HS-5 (cell line): ENCODE measurements around the gene OSBP2.
A peak's percentile ranks its signal among the peaks of the same experiment; 100 is the strongest.
"Not testable (repeated sequence)": the region's sequence is repeated elsewhere in the genome, so short reads cannot be mapped to it uniquely, and the experiment has no call there.

Source experiments
- DNase-seq: peaks from one replicate; pipeline ENCODE4 v3.0.0-alpha.2; 2012; ENCODE audit warnings: low read depth

The OSBP2 gene

GRCh38 chr22:30694640-30695350 is at the start of gene OSBP2:
OSBP2 (plus strand) TSS chr22:30694874; CDS start chr22:30694910, 36 bp downstream.
- no peak for DNase-seq

GRCh38 chr22:30646518-30647160 is 48.0 kb upstream of the OSBP2 start:
- no peak for DNase-seq

GRCh38 chr22:30647536-30647935 is 47.1 kb upstream of the OSBP2 start:
- DNase-seq: no peak

GRCh38 chr22:30648825-30649224 is 45.8 kb upstream of the OSBP2 start:
- no peak for DNase-seq

- peak; percentile 83 for DNase-seq
Measured at GRCh38 chr22:30649430-30650007, 45.2 kb upstream of the OSBP2 start.

- no peak for DNase-seq
Measured at GRCh38 chr22:30650508-30651116, 44.1 kb upstream of the OSBP2 start.

- no peak for DNase-seq
Measured at GRCh38 chr22:30652852-30653251, 41.8 kb upstream of the OSBP2 start.

- no peak for DNase-seq
Measured at GRCh38 chr22:30654361-30654760, 40.3 kb upstream of the OSBP2 start.

- DNase-seq: no peak
Measured at GRCh38 chr22:30655532-30655931, 39.1 kb upstream of the OSBP2 start.

- no peak for DNase-seq
Measured at GRCh38 chr22:30662040-30662439, 32.6 kb upstream of the OSBP2 start.

GRCh38 chr22:30664798-30665197 is 29.9 kb upstream of the OSBP2 start:
- DNase-seq: no peak

GRCh38 chr22:30665266-30665665 is 29.4 kb upstream of the OSBP2 start:
- no peak for DNase-seq

- DNase-seq: no peak
Measured at GRCh38 chr22:30665786-30666185, 28.9 kb upstream of the OSBP2 start.

- DNase-seq: no peak
Measured at GRCh38 chr22:30667107-30667493, 27.6 kb upstream of the OSBP2 start.

- peak; percentile 73 for DNase-seq
Measured at GRCh38 chr22:30667494-30668385, 26.9 kb upstream of the OSBP2 start, which contains the start of gene DUSP18. DUSP18 (minus strand) TSS chr22:30667875; CDS start chr22:30664003, 3,872 bp downstream.

GRCh38 chr22:30668386-30668710 is 26.3 kb upstream of the OSBP2 start:
- DNase-seq: no peak

- no peak for DNase-seq
Measured at GRCh38 chr22:30671071-30671470, 23.6 kb upstream of the OSBP2 start.

- DNase-seq: no peak
Measured at GRCh38 chr22:30673136-30673535, 21.5 kb upstream of the OSBP2 start.

- DNase-seq: no peak
Measured at GRCh38 chr22:30674482-30674881, 20.2 kb upstream of the OSBP2 start.

- no peak for DNase-seq
Measured at GRCh38 chr22:30675436-30675835, 19.2 kb upstream of the OSBP2 start.

GRCh38 chr22:30676565-30676964 is 18.1 kb upstream of the OSBP2 start:
- DNase-seq: not testable (repeated sequence)
